ENCODE results near the gene AP1M2.

- no peak for TF ChIP-seq POLR2A (IDR thresholded peaks at IDR 0.05)
- TF ChIP-seq, protein P1, sequence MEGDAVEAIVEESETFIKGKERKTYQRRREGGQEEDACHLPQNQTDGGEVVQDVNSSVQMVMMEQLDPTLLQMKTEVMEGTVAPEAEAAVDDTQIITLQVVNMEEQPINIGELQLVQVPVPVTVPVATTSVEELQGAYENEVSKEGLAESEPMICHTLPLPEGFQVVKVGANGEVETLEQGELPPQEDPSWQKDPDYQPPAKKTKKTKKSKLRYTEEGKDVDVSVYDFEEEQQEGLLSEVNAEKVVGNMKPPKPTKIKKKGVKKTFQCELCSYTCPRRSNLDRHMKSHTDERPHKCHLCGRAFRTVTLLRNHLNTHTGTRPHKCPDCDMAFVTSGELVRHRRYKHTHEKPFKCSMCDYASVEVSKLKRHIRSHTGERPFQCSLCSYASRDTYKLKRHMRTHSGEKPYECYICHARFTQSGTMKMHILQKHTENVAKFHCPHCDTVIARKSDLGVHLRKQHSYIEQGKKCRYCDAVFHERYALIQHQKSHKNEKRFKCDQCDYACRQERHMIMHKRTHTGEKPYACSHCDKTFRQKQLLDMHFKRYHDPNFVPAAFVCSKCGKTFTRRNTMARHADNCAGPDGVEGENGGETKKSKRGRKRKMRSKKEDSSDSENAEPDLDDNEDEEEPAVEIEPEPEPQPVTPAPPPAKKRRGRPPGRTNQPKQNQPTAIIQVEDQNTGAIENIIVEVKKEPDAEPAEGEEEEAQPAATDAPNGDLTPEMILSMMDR (IDR thresholded peaks at IDR 0.05 in 8 of 11, conservative IDR thresholded peaks at IDR 0.05 in 3 of 11): no peak
- TF ChIP-seq POLR2AphosphoS5 (IDR thresholded peaks at IDR 0.05): no peak
These were observed 3.9 kb downstream of the AP1M2 start for GRCh38 chr19:10583036-10583776.
